ENCODE measurements around the gene RAD51D.

- TF ChIP-seq CTCF (IDR thresholded peaks at IDR 0.05; ENCODE audit: poor library complexity, severe bottlenecking), result no peak
- no peak for TF ChIP-seq EZH2 (IDR thresholded peaks at IDR 0.05; ENCODE audit: borderline replicate concordance, insufficient read depth, low read length, poor library complexity, severe bottlenecking)
- TF ChIP-seq POLR2AphosphoS5 (IDR thresholded peaks at IDR 0.05), result no peak
- no peak for TF ChIP-seq EP300 (conservative IDR thresholded peaks at IDR 0.05; ENCODE audit: poor library complexity, severe bottlenecking)
- no peak for TF ChIP-seq TAF1 (IDR thresholded peaks at IDR 0.05; ENCODE audit: low read depth)
- TF ChIP-seq SMC3 (conservative IDR thresholded peaks at IDR 0.05; ENCODE audit: poor library complexity), result no peak
- TF ChIP-seq RAD21 (conservative IDR thresholded peaks at IDR 0.05), result no peak
- no peak for TF ChIP-seq REST (IDR thresholded peaks at IDR 0.05; ENCODE audit: borderline replicate concordance)
- no peak for TF ChIP-seq MXI1 (conservative IDR thresholded peaks at IDR 0.05; ENCODE audit: poor library complexity, severe bottlenecking)
Measured at GRCh38 chr17:35068249-35068648, 51.4 kb downstream of the RAD51D start.

Measured in neural cell (in vitro differentiated cells).